ENCODE data around the gene TIMP2. TPM values are rescaled to one million over a fixed set of nuclear protein-coding genes. Genes with fewer than 3 reads are reported as not detected.
A peak's percentile ranks its signal among the peaks of the same experiment; 100 is the strongest.

The TIMP2 gene
- total and polyA plus RNA-seq, 4 donors, result 203 to 732 (median 577) TPM

DNA sequence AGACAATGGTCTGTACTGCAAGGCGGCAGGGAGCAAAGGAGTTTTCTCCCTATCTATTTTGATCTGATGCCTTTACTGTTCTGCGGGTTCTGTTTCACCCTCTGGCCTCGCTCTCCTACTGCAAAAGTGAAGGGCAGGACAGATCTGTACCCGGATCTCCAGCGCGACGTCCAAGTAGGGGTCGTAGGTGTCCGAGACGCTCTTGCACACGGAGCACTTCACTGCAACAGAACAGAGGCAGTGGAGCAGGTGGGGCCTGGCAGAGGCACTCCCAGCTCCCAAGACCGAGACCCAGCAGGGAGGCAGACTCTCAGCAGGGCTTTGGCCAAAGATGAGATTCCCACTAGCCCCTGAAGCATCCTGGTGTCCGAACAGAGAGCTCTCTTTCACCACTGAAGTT lies 104.3 kb downstream of the TIMP2 start:
- H3K9me3 ChIP-seq (ENCODE audit: control insufficient read depth, low read length), result no peaks in the 10 kb centered on the region
- intact Hi-C loops (cut with DNase I), result no loop called here
- WGBS, 2 donors, result 92 to 93% methylated on average over 13 of the region's 13 CpGs
- no peaks in the 10 kb centered on the region for H3K27me3 ChIP-seq (ENCODE audit: control insufficient read depth in 1 of 2, insufficient read depth in 2 of 2, low read length in 1 of 2)
- peaks cover 5 to 8% of the 10 kb centered on the region in 2 donors for H3K36me3 ChIP-seq (ENCODE audit: control insufficient read depth in 1 of 2, insufficient read depth in 2 of 2, low read length in 1 of 2)
- no peak overlapping the region for H3K27ac ChIP-seq (ENCODE audit: low read depth in 1 of 2, low read length in 2 of 2)
- no peaks in the 10 kb centered on the region for H3K4me1 ChIP-seq (ENCODE audit: control insufficient read depth in 1 of 2, insufficient read depth in 2 of 2, low read length in 2 of 2)
- DNase-seq (no peak), ATAC-seq (ENCODE audit: low FRiP score) (no peak)
- H3K4me3 ChIP-seq (ENCODE audit: low read length in 2 of 2), result no peak overlapping the region

DNA sequence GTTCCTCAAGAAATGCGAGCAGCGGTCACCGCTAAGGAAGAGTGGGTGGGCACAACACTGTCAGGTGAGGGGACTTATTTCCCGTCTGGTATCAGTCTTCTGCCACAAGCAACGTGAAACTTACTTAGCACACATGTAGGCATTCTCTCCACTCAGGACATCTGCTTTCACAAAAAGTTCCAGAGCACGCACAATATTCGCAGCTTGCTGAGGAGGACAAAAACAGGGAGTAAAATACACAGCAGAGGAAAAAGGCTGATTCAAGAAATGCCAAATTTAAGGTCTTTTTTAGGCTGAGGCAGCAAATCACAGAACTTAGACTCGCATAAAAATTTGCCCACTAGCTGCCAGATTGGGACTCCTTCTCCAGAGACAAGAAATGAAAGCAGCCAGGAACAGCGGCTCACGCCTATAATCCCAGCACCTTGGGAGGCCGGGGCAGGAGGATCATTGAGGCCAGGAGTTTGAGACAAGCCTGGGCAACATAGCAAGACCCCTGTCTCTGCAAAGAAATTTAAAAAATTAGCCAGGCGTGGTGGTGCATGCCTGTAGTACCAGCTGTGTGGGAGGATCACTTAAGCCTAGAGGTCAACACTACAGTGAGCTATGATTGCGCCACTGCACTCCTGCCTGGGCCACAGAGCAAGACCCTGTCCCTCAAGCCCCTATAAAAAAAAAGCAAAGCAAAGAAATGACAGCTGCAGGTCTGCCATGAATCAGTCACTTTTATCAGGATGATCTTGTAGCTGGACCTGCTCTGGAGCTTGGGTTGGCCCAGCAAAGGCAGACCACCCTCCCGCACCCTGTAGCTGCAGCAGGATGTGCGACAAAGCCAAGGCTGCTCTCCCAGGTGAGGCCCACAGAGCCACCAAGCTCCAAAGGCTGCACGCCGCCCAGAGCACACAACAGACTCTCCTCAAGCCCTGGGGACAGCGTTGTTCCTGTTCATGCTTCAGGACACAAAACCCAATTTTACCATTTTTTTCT lies 105.1 kb downstream of the TIMP2 start:
- WGBS, 2 donors, result 96% methylated on average over 18 of the region's 18 CpGs
- DNase-seq (no peak), ATAC-seq (ENCODE audit: low FRiP score) (no peak)
- Histone ChIP-seq H3K9me3 (ENCODE audit: control insufficient read depth, low read length) (no peaks in the 10 kb centered on the region), H3K36me3 (ENCODE audit: control insufficient read depth in 1 of 2, insufficient read depth in 2 of 2, low read length in 1 of 2) (peaks cover 5 to 6% of the 10 kb centered on the region in 2 donors), H3K27me3 (ENCODE audit: control insufficient read depth in 1 of 2, insufficient read depth in 2 of 2, low read length in 1 of 2) (no peaks in the 10 kb centered on the region), H3K4me1 (ENCODE audit: control insufficient read depth in 1 of 2, insufficient read depth in 2 of 2, low read length in 2 of 2) (no peaks in the 10 kb centered on the region), H3K4me3 (ENCODE audit: low read length in 2 of 2) (no peak overlapping the region), H3K27ac (ENCODE audit: low read depth in 1 of 2, low read length in 2 of 2) (no peak overlapping the region)
- intact Hi-C loops (cut with DNase I), result no loop called here

GRCh38 chr17:78819402-78819801 lies 105.8 kb downstream of the TIMP2 start:
- 30 to 32% methylated on average over 8 of the region's 8 CpGs for WGBS, 2 donors

GRCh38 chr17:78818932-78819331 lies 106.3 kb downstream of the TIMP2 start:
- no peak for ATAC-seq (ENCODE audit: low FRiP score)
- Histone ChIP-seq H3K4me3 (ENCODE audit: low read length in 2 of 2) (no peak overlapping the region), H3K27ac (ENCODE audit: low read depth in 1 of 2, low read length in 2 of 2) (no peak overlapping the region), H3K9me3 (ENCODE audit: control insufficient read depth, low read length) (no peaks in the 10 kb centered on the region), H3K36me3 (ENCODE audit: control insufficient read depth in 1 of 2, insufficient read depth in 2 of 2, low read length in 1 of 2) (peaks cover 5 to 10% of the 10 kb centered on the region in 2 donors), H3K27me3 (ENCODE audit: control insufficient read depth in 1 of 2, insufficient read depth in 2 of 2, low read length in 1 of 2) (no peaks in the 10 kb centered on the region), H3K4me1 (ENCODE audit: control insufficient read depth in 1 of 2, insufficient read depth in 2 of 2, low read length in 2 of 2) (no peaks in the 10 kb centered on the region)
- DNase-seq, result no peak
- WGBS, 2 donors, result 68 to 70% methylated on average over 6 of the region's 6 CpGs
- intact Hi-C loops (cut with DNase I), result no loop called here

More at GRCh38 chr17:78819402-78819801, 105.8 kb downstream of the TIMP2 start:
- Histone ChIP-seq H3K4me3 (ENCODE audit: low read length in 2 of 2) (no peak overlapping the region), H3K4me1 (ENCODE audit: control insufficient read depth in 1 of 2, insufficient read depth in 2 of 2, low read length in 2 of 2) (no peaks in the 10 kb centered on the region), H3K27ac (ENCODE audit: low read depth in 1 of 2, low read length in 2 of 2) (no peak overlapping the region), H3K36me3 (ENCODE audit: control insufficient read depth in 1 of 2, insufficient read depth in 2 of 2, low read length in 1 of 2) (peaks cover 5 to 6% of the 10 kb centered on the region in 2 donors), H3K9me3 (ENCODE audit: control insufficient read depth, low read length) (no peaks in the 10 kb centered on the region), H3K27me3 (ENCODE audit: control insufficient read depth in 1 of 2, insufficient read depth in 2 of 2, low read length in 1 of 2) (no peaks in the 10 kb centered on the region)
- DNase-seq (no peak), ATAC-seq (ENCODE audit: low FRiP score) (no peak)
- intact Hi-C loops (cut with DNase I), result no loop called here

DNA sequence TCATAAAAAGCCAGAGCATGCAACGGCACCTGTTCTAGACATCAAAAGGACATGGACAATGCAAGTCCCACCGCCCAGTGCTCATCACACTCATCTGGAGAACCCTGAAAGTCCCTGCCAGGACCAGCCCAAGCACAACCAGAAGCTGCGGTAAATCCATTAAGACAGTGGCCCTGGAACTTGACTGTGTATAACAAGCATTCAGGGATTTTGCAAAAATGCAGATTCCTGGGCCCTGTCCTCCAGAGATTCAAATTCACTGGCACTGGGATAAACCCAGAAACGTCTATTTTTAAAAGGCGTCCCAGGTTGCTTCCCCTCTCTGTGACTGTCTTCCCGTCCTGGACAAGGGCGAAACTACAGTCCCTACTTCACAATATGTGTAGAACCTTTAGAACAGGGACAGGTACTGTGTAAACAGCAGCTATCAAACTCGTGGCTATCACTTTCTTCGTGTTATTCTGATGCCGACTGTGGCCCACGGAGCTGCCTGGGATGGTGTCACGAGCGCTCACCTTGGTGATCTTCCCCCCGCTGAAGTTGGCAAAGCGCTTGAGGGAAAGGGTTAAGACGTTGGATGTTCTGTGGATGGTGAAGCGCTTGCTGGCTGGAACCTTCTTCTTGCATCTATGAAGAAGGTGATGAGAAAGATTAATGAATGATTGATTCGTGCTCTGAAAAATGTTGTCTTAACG lies 106.9 kb downstream of the TIMP2 start:
- DNase-seq (no peak), ATAC-seq (ENCODE audit: low FRiP score) (no peak)
- Histone ChIP-seq H3K4me1 (ENCODE audit: control insufficient read depth in 1 of 2, insufficient read depth in 2 of 2, low read length in 2 of 2) (no peaks in the 10 kb centered on the region), H3K27ac (ENCODE audit: low read depth in 1 of 2, low read length in 2 of 2) (no peak overlapping the region), H3K9me3 (ENCODE audit: control insufficient read depth, low read length) (no peaks in the 10 kb centered on the region), H3K4me3 (ENCODE audit: low read length in 2 of 2) (no peak overlapping the region), H3K36me3 (ENCODE audit: control insufficient read depth in 1 of 2, insufficient read depth in 2 of 2, low read length in 1 of 2) (peaks cover 5 to 9% of the 10 kb centered on the region in 2 donors), H3K27me3 (ENCODE audit: control insufficient read depth in 1 of 2, insufficient read depth in 2 of 2, low read length in 1 of 2) (no peaks in the 10 kb centered on the region)
- intact Hi-C loops (cut with DNase I), result no loop called here
- 88 to 90% methylated on average over 19 of the region's 19 CpGs for WGBS, 2 donors

- intact Hi-C loops (cut with DNase I), result no loop called here
- Histone ChIP-seq H3K9me3 (ENCODE audit: control insufficient read depth, low read length) (no peaks in the 10 kb centered on the region), H3K4me1 (ENCODE audit: control insufficient read depth in 1 of 2, insufficient read depth in 2 of 2, low read length in 2 of 2) (no peaks in the 10 kb centered on the region), H3K27me3 (ENCODE audit: control insufficient read depth in 1 of 2, insufficient read depth in 2 of 2, low read length in 1 of 2) (no peaks in the 10 kb centered on the region), H3K4me3 (ENCODE audit: low read length in 2 of 2) (no peak overlapping the region), H3K27ac (ENCODE audit: low read depth in 1 of 2, low read length in 2 of 2) (no peak overlapping the region), H3K36me3 (ENCODE audit: control insufficient read depth in 1 of 2, insufficient read depth in 2 of 2, low read length in 1 of 2) (peaks cover 3 to 10% of the 10 kb centered on the region in 2 donors)
- 85 to 90% methylated on average over 6 of the region's 6 CpGs for WGBS, 2 donors
- DNase-seq (no peak), ATAC-seq (ENCODE audit: low FRiP score) (no peak)
Measured at GRCh38 chr17:78817123-78817522, 108.1 kb downstream of the TIMP2 start.

GRCh38 chr17:78815696-78816095 lies 109.5 kb downstream of the TIMP2 start:
- no peaks in the 10 kb centered on the region for H3K27me3 ChIP-seq (ENCODE audit: control insufficient read depth in 1 of 2, insufficient read depth in 2 of 2, low read length in 1 of 2)
- no peak for DNase-seq
- no peak for ATAC-seq (ENCODE audit: low FRiP score)
- no peaks in the 10 kb centered on the region for H3K4me1 ChIP-seq (ENCODE audit: control insufficient read depth in 1 of 2, insufficient read depth in 2 of 2, low read length in 2 of 2)
- intact Hi-C loops (cut with DNase I), result no loop called here
- no peak overlapping the region for H3K4me3 ChIP-seq (ENCODE audit: low read length in 2 of 2)
- peaks cover 3 to 13% of the 10 kb centered on the region in 2 donors for H3K36me3 ChIP-seq (ENCODE audit: control insufficient read depth in 1 of 2, insufficient read depth in 2 of 2, low read length in 1 of 2)
- H3K9me3 ChIP-seq (ENCODE audit: control insufficient read depth, low read length), result no peaks in the 10 kb centered on the region
- WGBS, 2 donors, result 81 to 92% methylated on average over 7 of the region's 7 CpGs
- H3K27ac ChIP-seq (ENCODE audit: low read depth in 1 of 2, low read length in 2 of 2), result no peak overlapping the region

- Histone ChIP-seq H3K36me3 (ENCODE audit: control insufficient read depth in 1 of 2, insufficient read depth in 2 of 2, low read length in 1 of 2) (peaks cover 3 to 12% of the 10 kb centered on the region in 2 donors), H3K27me3 (ENCODE audit: control insufficient read depth in 1 of 2, insufficient read depth in 2 of 2, low read length in 1 of 2) (no peaks in the 10 kb centered on the region), H3K4me1 (ENCODE audit: control insufficient read depth in 1 of 2, insufficient read depth in 2 of 2, low read length in 2 of 2) (no peaks in the 10 kb centered on the region), H3K4me3 (ENCODE audit: low read length in 2 of 2) (no peak overlapping the region), H3K9me3 (ENCODE audit: control insufficient read depth, low read length) (no peaks in the 10 kb centered on the region), H3K27ac (ENCODE audit: low read depth in 1 of 2, low read length in 2 of 2) (no peak overlapping the region)
- intact Hi-C loops (cut with DNase I), result no loop called here
- ATAC-seq (ENCODE audit: low FRiP score) (peak; percentile 50), DNase-seq (peak in 1 of 2 donors; percentile 42)
- 61 to 69% methylated on average over 8 of the region's 8 CpGs for WGBS, 2 donors
Measured at GRCh38 chr17:78812855-78813254, 112.3 kb downstream of the TIMP2 start.
